GM19468 (cell line): ENCODE measurements around the gene CEP68.
"Not testable (repeated sequence)": the region's sequence is repeated elsewhere in the genome, so short reads cannot be mapped to it uniquely, and the experiment has no call there.

Source experiments
- ATAC-seq: cut with Tn5 transposase; IDR thresholded peaks from one replicate; pipeline ENCODE4 v1.9.1; 2021; ENCODE audit warnings: mild to moderate bottlenecking, moderate library complexity, moderate number of reproducible peaks; ENCODE audit not compliant: unreplicated experiment; ENCODE audit errors: extremely low read depth

Gene CEP68

GRCh38 chr2:65122313-65122712 lies 66.1 kb downstream of the CEP68 start:
- no peak for ATAC-seq

DNA sequence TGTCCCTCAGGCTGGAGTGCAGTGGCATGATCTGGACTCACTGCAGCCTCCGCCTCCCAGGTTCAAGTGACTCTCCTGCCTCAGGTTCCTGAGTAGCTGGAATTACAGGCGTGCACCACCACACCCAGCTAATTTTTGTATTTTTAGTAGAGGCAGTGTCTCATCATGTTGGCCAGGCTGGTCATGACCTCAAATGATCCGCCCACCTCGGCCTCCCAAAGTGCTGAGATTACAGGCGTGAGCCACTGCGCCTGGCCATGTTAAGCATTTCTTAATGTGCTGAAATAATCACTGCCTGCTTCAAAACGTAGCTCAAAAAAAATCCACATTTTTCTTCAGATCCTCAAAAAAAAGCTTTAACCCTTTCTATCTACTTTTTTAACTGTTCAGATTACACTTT lies 69.2 kb downstream of the CEP68 start:
- not testable (repeated sequence) for ATAC-seq

DNA sequence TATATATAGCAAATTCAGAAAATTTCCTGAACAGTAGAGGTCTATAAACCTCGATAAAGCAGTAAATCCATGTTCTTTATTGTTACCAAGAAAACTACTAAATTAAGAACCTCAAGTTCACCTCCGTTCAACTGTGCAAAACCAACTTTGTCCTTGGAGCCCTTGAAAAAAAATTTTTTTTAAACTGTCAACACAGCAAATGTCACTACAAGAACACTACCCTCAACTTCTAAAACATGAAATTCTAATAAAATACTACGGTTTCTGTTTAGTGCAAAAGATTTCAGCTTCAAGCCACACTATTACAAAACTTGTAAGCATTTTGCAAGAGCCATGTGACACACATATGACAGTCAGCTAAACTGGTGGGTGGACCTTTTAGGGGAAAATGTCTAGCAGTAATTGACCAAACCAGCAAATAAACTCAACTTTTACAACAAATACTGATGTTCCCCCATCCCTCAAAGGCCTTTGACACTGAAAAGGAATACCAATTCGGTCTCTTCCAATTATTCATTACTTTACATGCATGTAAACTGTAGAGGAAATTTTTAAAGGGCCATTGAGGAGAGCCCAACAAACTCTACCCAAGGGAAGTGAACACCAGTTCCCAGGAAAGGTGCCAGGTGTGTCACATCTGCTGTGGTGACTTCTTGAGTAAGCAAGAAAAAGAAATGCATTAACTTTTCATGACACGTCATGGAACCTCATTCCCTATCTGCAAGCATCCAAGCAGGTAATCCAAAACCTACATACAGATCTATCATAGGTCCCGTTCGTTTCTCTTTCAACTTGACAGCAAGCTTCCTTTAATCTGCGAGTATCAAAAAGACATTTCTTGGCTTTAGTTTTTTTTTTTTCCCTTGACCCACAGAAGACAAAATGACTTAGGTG lies 72.3 kb downstream of the CEP68 start:
- ATAC-seq = no peak

- ATAC-seq = no peak
Observed at GRCh38 chr2:65129286-65129825, 73.1 kb downstream of the CEP68 start.

DNA sequence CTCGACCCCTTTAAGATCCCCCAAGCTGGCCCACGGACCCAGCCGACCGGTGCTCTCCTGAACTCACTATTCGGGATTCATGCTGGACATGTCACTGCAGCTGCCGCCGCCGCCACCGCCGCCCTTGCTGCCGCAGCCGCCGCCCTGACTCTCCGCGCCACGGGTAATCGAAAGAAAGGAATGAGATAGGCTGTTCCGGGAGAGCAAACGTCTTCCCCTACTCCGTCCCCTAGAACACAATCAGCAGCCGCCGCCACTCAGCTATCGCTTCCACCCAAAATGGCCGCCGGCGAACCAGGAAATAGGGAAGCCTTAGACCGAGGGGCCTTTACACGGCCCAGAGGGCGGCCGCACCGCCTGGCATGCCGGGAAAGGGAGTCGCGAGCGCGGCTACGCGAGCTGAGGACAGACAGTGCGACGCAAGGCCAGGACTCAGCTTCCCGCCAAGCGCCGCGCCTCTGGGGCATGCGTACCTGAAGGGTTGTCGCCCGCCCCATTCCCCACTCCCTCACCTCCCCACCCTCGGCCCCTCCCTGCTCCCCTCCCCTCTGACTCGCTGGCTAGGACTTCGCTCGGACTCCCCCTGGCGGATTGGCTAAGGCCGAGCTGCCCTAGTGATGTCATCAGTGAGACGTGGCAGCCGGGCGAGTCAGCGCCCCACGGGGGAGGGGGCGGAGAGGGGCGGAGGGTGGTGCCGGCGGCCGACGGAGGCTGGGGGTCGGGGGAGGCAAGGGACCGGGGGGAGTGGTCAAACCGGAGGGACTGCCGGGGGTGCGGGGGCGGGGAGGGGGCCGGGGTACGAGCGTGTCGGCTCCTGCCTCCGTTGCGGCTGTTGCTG lies 73.8 kb downstream of the CEP68 start, which contains the start of gene RAB1A:
RAB1A (minus strand) TSS at position 281 of the 838 bp plus-strand sequence; CDS start at position 90, 191 bp downstream.
- peak; percentile 94 for ATAC-seq

- ATAC-seq = peak; percentile 4
Observed at GRCh38 chr2:65130664-65131175, 74.5 kb downstream of the CEP68 start.

DNA sequence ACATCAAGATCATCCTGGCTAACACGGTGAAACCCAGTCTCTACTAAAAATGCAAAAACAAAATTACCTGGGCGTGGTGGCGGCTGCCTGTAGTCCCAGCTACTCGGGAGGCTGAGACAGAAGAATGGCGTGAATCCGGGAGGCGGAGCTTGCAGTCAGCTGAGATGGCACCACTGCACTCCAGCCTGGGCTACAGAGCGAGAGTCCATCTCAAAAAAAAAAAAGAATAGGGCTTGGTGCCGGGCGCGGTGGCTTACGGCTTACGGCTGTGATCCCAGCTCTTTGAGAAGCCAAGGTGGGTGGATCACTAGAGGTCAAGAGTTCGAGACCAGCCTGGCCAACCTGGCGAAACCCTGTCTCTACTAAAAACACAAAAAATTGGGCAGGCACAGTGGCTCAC lies 76.7 kb downstream of the CEP68 start:
- ATAC-seq = not testable (repeated sequence)

GRCh38 chr2:65133626-65134025 lies 77.4 kb downstream of the CEP68 start:
- ATAC-seq = no peak

DNA sequence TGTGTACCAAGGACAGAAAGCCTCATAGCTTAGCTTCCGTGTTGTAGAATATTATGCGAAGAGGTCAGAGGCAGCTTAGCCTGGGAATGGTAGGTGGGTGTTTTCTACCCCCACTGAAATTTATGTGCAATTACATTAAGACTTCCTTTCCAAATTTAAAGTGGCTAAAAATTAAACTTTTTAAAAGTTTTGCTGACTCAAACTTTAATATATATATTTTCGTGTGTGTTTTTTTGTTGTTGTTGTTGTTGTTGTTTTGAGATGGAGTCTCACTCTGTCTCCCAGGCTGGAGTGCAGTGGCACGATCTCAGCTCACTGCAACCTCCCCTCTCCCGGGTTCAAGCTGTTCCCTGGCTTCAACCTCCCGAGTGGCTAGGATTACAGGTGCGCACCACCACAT lies 77.9 kb downstream of the CEP68 start:
- no peak for ATAC-seq

GRCh38 chr2:65136253-65136652 lies 80.0 kb downstream of the CEP68 start:
- ATAC-seq = no peak
